ENCODE measurements around the gene CENPW.

- TF ChIP-seq, protein P1, sequence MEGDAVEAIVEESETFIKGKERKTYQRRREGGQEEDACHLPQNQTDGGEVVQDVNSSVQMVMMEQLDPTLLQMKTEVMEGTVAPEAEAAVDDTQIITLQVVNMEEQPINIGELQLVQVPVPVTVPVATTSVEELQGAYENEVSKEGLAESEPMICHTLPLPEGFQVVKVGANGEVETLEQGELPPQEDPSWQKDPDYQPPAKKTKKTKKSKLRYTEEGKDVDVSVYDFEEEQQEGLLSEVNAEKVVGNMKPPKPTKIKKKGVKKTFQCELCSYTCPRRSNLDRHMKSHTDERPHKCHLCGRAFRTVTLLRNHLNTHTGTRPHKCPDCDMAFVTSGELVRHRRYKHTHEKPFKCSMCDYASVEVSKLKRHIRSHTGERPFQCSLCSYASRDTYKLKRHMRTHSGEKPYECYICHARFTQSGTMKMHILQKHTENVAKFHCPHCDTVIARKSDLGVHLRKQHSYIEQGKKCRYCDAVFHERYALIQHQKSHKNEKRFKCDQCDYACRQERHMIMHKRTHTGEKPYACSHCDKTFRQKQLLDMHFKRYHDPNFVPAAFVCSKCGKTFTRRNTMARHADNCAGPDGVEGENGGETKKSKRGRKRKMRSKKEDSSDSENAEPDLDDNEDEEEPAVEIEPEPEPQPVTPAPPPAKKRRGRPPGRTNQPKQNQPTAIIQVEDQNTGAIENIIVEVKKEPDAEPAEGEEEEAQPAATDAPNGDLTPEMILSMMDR (IDR thresholded peaks at IDR 0.05) = no peak
- TF ChIP-seq SIN3A (IDR thresholded peaks at IDR 0.05; ENCODE audit: borderline replicate concordance, insufficient read depth, low read depth, low read length) = no peak
These were observed 32.7 kb downstream of the CENPW start for GRCh38 chr6:126372626-126373025.
